ENCODE measurements around the gene LHB. TPM values are rescaled to one million over a fixed set of nuclear protein-coding genes. Genes with fewer than 3 reads are reported as not detected.

The LHB gene
- total RNA-seq, 1 donor from 2014 or later = not detected

GRCh38 chr19:48968813-48969218 is 48.1 kb downstream of the LHB start:
- peaks cover 28% of the 10 kb centered on the region for H3K36me3 Mint-ChIP-seq

GRCh38 chr19:48968179-48968661 is 48.7 kb downstream of the LHB start:
- no peaks in the 10 kb centered on the region for H3K27me3 Mint-ChIP-seq (ENCODE audit: low read depth)
- peak overlapping the region; percentile 30 for H3K4me3 Mint-ChIP-seq
- H3K9me3 Mint-ChIP-seq = no peaks in the 10 kb centered on the region
- no peak for TF ChIP-seq CTCF (IDR thresholded peaks at IDR 0.05; ENCODE audit: unreplicated experiment)
- H3K27ac Mint-ChIP-seq = peak overlapping the region; percentile 35
- no peak for DNase-seq (ENCODE audit: low spot score in 2 of 2, unreplicated experiment in 2 of 2)
- H3K4me1 Mint-ChIP-seq = peaks cover 30% of the 10 kb centered on the region
- H3K36me3 Mint-ChIP-seq = peaks cover 28% of the 10 kb centered on the region

More at GRCh38 chr19:48968813-48969218, 48.1 kb downstream of the LHB start:
- no peak for TF ChIP-seq CTCF (IDR thresholded peaks at IDR 0.05; ENCODE audit: unreplicated experiment)
- Mint-ChIP-seq H3K27me3 (ENCODE audit: low read depth) (no peaks in the 10 kb centered on the region), H3K4me3 (no peak overlapping the region), H3K4me1 (peaks cover 24% of the 10 kb centered on the region), H3K27ac (no peak overlapping the region), H3K9me3 (no peaks in the 10 kb centered on the region)
- no peak for DNase-seq (ENCODE audit: low spot score in 2 of 2, unreplicated experiment in 2 of 2)

DNA sequence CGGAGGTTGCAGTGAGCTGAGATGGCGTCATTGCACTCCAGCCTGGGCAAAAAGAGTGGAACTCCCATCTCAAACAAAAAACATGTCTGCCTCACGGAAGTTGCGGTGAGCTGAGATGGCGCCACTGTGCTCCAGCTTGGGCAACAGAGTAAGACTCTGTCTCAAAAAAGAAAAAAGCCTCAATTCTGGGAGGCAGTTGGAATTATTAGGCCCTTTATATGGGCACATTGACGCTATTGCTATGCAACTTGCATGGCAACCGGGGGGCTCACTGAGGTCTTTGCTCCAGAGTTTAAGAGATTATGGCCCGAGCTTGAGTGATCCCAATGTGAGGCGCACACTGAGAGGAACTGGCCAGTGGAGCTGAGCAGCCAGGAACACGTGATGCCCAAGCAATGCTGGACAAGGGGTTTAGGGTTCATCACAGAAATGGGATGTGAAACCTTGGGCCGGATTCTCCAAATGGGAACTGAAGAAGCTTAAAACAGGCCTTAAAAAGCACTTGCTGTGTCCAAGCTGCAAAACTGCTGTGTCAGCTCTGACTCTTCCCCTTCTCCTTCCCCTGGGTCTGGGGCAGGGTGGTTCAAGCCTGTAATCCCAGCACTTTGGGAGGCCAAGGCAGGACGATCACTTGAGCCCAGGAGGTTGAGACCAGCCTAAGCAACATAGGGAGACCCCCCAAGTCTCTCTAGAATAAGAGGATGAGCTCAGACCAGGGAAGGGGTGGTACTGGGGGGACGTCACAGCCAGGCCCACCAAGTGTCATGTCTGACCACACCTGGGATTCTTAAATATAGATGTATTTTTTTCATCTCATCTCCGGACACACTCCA is 49.3 kb downstream of the LHB start:
- Mint-ChIP-seq H3K9me3 (no peaks in the 10 kb centered on the region), H3K4me1 (peaks cover 34% of the 10 kb centered on the region), H3K4me3 (peak overlapping the region; percentile 100), H3K36me3 (peaks cover 25% of the 10 kb centered on the region), H3K27me3 (ENCODE audit: low read depth) (no peaks in the 10 kb centered on the region), H3K27ac (peak overlapping the region; percentile 35)
- no peak for DNase-seq (ENCODE audit: low spot score in 2 of 2, unreplicated experiment in 2 of 2)
- TF ChIP-seq CTCF (IDR thresholded peaks at IDR 0.05; ENCODE audit: unreplicated experiment) = no peak

GRCh38 chr19:48966541-48967345 is 50.1 kb downstream of the LHB start:
- TF ChIP-seq CTCF (IDR thresholded peaks at IDR 0.05; ENCODE audit: unreplicated experiment) = no peak
- Mint-ChIP-seq H3K9me3 (no peaks in the 10 kb centered on the region), H3K4me3 (peak overlapping the region; percentile 100), H3K36me3 (peaks cover 25% of the 10 kb centered on the region), H3K4me1 (peaks cover 41% of the 10 kb centered on the region), H3K27me3 (ENCODE audit: low read depth) (no peaks in the 10 kb centered on the region), H3K27ac (peak overlapping the region; percentile 100)
- DNase-seq (ENCODE audit: low spot score in 2 of 2, unreplicated experiment in 2 of 2) = no peak

Small RNA genes lying within 50 kb of the gene (microRNA-seq; reads per million reads assigned to microRNA genes)
- not detected for gene MIR6798

Other genes with a start within 250 kb of the LHB start
- gene BCAT2, start 206.1 kb downstream of the LHB start, total RNA-seq = 45.3 to 47.3 TPM (median 45.7 TPM) in 3 replicates
- gene HSD17B14, start 180.6 kb downstream of the LHB start, total RNA-seq = 22.9 to 29.6 TPM (median 27.1 TPM) in 3 replicates
- gene PLEKHA4, start 148.5 kb downstream of the LHB start, total RNA-seq = 25.7 to 28.6 TPM (median 26.9 TPM) in 3 replicates
- 158 to 170 TPM (median 158 TPM) in 3 replicates for gene PPP1R15A, start 144.7 kb downstream of the LHB start, total RNA-seq
- gene TULP2, start 118.3 kb downstream of the LHB start, total RNA-seq = 0.38 to 1.4 TPM (median 0.84 TPM) in 3 replicates
- gene NUCB1, start 116.8 kb downstream of the LHB start, total RNA-seq = 152 to 159 TPM (median 159 TPM) in 3 replicates
- 2.3 to 3.5 TPM (median 3.2 TPM) in 3 replicates for gene DHDH, start 83.4 kb downstream of the LHB start, total RNA-seq
- 119 to 129 TPM (median 119 TPM) in 3 replicates for gene BAX, start 62.2 kb downstream of the LHB start, total RNA-seq
- 1,022 to 1,078 TPM (median 1,064 TPM) in 3 replicates for gene FTL, start 51.8 kb downstream of the LHB start, total RNA-seq
- gene GYS1, start 23.8 kb downstream of the LHB start, total RNA-seq = 53.6 to 60.5 TPM (median 58.8 TPM) in 3 replicates
- 62.2 to 67.5 TPM (median 64.2 TPM) in 3 replicates for gene RUVBL2, start 23.2 kb downstream of the LHB start, total RNA-seq
- gene CGB3, start 7.2 kb upstream of the LHB start, total RNA-seq = not detected in 3 replicates
- gene CGB2, start 14.8 kb upstream of the LHB start, total RNA-seq = 0.71 to 4.7 TPM (median 1.2 TPM) in 3 replicates
- 2.2 TPM in 1 of 3 replicates, not detected in the others for gene CGB1, start 19.8 kb upstream of the LHB start, total RNA-seq
- 3.7 to 5.7 TPM (median 5.7 TPM) in 3 replicates for gene CGB5, start 26.8 kb upstream of the LHB start, total RNA-seq
- 0.29 to 0.31 TPM in 2 of 3 replicates, not detected in the other for gene CGB8, start 32.0 kb upstream of the LHB start, total RNA-seq
- 23.1 to 26.5 TPM (median 25.5 TPM) in 3 replicates for gene CGB7, start 40.7 kb upstream of the LHB start, total RNA-seq
- gene NTF4, start 47.7 kb upstream of the LHB start, total RNA-seq = 48.5 to 50.8 TPM (median 49.6 TPM) in 3 replicates
- gene KCNA7, start 55.6 kb upstream of the LHB start, total RNA-seq = 0.07 TPM in 1 of 3 replicates, not detected in the others
- gene SNRNP70, start 68.4 kb upstream of the LHB start, total RNA-seq = 393 to 413 TPM (median 403 TPM) in 3 replicates
- gene LIN7B, start 97.3 kb upstream of the LHB start, total RNA-seq = 9.6 to 12.8 TPM (median 9.8 TPM) in 3 replicates
- gene C19orf73, start 102.1 kb upstream of the LHB start, total RNA-seq = 0.94 to 1.6 TPM (median 0.97 TPM) in 3 replicates
- gene PPFIA3, start 102.5 kb upstream of the LHB start, total RNA-seq = 9.9 to 11.9 TPM (median 11.6 TPM) in 3 replicates
- gene HRC, start 138.3 kb upstream of the LHB start, total RNA-seq = 13.6 to 17.6 TPM (median 14.7 TPM) in 3 replicates
- 45.9 to 58.5 TPM (median 53.5 TPM) in 3 replicates for gene TRPM4, start 140.7 kb upstream of the LHB start, total RNA-seq

Data from mesothelial cell of epicardium (in vitro differentiated cells).